ENCODE data around the gene ZBTB11.
A peak's percentile ranks its signal among the peaks of the same experiment; 100 is the strongest.
"Not testable (repeated sequence)": the region's sequence is repeated elsewhere in the genome, so short reads cannot be mapped to it uniquely, and the experiment has no call there.

Gene ZBTB11, protein sequence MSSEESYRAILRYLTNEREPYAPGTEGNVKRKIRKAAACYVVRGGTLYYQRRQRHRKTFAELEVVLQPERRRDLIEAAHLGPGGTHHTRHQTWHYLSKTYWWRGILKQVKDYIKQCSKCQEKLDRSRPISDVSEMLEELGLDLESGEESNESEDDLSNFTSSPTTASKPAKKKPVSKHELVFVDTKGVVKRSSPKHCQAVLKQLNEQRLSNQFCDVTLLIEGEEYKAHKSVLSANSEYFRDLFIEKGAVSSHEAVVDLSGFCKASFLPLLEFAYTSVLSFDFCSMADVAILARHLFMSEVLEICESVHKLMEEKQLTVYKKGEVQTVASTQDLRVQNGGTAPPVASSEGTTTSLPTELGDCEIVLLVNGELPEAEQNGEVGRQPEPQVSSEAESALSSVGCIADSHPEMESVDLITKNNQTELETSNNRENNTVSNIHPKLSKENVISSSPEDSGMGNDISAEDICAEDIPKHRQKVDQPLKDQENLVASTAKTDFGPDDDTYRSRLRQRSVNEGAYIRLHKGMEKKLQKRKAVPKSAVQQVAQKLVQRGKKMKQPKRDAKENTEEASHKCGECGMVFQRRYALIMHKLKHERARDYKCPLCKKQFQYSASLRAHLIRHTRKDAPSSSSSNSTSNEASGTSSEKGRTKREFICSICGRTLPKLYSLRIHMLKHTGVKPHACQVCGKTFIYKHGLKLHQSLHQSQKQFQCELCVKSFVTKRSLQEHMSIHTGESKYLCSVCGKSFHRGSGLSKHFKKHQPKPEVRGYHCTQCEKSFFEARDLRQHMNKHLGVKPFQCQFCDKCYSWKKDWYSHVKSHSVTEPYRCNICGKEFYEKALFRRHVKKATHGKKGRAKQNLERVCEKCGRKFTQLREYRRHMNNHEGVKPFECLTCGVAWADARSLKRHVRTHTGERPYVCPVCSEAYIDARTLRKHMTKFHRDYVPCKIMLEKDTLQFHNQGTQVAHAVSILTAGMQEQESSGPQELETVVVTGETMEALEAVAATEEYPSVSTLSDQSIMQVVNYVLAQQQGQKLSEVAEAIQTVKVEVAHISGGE

DNA sequence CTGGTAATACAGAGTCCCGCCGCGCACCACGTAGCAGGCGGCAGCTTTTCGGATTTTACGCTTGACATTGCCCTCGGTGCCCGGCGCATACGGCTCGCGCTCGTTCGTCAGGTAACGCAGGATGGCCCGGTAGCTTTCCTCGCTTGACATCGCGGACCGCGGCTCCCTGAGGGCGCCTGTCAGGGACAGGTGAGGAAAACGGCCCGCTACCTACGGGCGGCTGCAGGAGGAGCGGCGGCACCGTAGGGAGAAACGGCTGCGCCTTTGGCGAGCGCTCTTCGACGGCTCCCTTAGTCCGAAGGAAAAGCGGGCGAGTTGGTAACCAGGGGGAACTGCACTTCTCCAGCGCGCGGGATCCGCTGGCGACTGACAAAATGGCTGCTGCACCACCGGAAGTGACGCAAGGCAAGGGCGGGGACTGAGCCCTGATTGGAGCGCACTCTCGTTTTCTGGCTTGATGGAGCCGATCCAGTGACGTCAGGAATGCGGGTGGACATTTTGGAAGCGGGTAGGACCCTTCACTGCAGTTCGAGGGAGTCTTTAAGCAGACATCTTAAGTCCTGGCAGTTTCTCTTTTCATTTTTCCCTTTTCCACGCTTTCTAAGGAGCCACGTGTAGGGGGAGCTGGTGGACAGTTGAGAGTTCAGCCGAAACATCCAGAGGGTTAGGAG is at the start of gene ZBTB11:
Gene ZBTB11 (minus strand): TSS at position 368 of the 671 bp plus-strand sequence. CDS start 218 bp downstream, at position 150.
- DNase-seq (ENCODE audit: low spot score) = peak; percentile 100

DNA sequence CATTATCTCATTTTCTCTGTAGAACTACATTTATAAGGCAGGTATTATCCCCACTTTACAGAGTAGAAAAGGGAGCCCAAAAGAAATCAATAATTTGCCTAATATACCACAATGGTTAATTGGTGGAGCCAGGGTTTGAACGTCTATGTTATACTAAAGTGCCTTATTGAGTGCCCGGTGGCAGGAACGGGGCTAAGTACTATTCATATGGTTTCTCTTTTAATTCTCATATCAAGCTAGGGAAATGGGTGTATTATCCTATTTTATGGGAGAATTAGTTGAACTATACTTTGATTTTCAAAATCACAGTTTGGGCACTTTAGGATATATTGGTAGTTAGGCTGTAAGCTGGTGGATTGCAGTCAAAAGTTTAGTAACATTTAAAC is 49.0 kb upstream of the ZBTB11 start:
- peak; percentile 43 for DNase-seq (ENCODE audit: low spot score)

DNA sequence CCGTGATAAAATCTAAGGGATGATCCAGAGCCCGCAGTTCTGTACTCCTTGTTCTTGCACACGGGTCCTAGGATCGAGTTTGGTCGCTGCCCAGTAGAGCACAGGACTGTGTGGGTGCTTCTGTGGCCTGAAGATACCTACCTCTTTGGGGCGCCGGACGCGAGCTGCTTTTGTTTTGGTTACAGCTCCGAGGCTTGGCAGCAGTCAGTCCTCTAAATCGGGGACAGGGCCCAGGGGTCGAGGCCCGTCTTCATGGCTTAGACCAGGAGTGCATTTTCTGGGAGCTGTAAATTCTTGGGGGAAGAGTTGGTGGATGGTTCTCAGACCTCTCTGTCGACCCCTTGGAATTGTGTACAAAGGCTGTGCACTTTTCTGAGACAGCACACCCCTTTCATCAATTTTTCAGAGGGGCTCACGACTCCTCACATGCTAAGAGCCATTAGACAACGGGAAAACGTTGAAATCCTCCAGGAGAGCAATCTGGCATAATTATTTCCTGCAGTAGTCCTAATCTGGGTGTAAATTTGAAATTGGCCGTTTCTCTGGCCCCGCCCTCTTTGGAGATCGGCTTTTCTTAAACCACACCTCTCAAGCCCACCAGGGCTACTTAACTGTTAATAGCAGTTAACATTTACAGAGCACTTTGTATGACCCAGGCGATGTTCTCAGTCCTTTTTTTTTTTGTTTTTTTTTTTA is 48.4 kb upstream of the ZBTB11 start:
- peak; percentile 42 for DNase-seq (ENCODE audit: low spot score)

DNA sequence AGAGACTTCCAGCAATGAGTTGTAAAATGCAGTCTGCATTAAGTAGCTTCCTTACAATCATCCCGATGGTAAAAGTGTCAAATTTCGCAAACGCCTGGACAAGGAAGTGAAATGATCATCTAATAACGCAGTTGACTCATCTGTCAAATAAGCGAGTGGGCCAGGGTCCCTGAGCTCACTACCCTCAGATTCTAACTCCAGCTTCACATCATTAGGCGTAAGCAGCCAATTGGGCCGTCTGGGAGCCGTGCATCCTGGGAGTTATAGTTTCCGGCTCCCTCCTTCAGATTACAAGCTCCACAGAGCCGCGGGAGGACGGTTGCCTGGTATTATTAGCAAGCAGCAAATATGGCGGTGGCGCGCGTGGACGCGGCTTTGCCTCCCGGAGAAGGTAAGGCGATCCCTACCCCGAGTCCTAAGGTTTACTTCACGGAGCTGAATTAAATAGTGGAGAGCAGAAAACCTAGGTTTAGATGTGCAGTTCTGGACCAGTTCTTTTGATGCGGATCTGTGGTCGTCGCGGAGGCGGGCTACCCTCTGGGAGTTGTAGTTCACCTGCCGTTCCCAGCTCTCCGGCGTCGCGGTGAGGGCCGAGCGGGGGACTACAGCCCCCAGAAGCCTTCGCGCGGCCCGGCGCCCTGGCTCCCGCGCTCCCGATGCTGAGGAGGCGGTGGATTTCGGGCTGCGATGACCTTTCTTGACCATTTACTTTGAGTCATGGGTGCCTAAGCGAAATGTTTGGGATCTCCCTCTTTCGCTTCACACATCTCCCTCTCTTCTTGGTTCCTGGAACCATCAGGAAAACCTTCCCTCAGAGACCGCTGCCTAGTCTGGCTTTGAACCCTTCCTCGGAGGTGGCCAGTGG is 47.6 kb upstream of the ZBTB11 start, which contains the start of gene CEP97:
Gene CEP97 (plus strand): TSS at position 286 of the 865 bp plus-strand sequence. CDS start 63 bp downstream, at position 349.
- DNase-seq (ENCODE audit: low spot score) = peak; percentile 96

DNA sequence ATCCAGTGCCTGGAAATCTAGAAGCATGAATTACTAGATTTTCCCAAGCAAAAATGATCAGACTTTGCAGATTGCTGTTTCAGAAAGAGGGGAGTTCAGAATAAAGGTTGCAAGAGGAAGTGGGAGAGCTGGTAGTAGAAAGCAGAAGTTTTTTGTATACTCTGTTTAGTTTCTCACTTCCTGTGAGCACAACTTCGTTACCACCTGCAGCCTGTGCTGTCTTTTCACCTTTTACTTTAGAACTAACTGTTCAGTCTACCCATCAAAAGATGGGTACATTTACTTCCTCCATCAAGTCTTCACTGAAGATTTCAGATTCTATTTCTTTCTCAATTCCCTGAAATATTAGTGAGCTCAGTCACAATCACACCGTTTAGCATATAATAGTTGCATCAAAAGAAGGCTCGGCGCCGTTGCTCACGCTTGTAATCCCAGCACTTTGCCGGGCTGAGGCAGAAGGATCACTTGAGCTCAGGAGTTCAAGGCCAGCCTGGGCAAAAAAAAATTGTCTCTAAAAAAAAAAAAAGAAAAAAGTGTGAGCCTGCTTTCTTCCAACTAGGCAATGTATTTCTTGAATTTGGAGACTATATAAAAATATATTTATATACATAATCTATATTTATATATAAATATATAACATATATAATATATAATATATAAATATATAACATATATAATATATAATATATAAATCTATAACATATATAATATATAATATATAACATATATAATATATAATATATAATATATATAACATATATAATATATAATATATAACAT is 45.7 kb upstream of the ZBTB11 start:
- no peak for DNase-seq (ENCODE audit: low spot score)

DNA sequence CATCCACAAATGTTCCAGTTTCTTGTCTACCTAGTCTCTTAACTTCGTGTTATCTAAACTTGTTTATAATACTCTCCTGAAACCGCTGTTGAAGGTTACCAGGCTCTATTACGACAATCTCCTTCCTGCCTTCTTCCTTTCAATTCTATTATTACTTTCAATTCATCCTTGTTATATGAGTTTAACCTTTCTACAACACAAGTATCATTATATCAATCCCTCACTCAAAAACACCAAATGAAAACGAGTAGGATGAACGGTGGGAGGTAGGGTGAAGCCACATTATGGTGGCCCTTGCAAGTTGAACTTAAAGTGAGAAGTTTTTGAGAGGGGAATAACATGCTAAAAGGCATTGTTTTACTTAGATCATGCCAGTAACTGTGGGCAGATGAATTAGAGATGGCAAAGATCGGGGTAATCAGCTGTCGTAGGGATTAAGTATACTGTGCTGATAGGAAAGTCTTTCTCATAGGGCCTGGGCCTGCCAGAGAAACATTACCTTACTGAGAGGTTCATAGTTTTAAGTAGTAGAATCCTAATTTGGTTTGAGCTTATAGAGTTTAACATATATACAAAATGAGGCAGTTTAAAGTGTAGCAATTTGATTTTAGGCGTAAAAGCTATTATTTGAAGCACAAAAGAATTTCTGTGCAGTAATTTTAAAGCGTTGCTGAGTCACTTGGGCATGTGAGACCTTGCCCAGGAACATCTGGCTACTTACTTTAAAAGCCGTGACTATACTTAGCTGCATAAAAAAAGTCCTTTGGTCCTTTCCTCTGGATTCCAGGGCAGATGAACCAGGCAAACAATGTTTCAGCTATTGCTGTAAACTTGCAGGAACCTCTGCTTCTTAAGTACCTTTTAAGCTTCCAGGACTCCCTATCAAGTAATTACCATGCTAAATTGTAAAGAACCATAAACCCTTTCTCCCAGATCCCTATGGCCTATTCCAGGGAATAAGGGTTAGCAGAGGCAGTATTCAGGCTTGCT is 44.2 kb upstream of the ZBTB11 start:
- DNase-seq (ENCODE audit: low spot score) = no peak

DNA sequence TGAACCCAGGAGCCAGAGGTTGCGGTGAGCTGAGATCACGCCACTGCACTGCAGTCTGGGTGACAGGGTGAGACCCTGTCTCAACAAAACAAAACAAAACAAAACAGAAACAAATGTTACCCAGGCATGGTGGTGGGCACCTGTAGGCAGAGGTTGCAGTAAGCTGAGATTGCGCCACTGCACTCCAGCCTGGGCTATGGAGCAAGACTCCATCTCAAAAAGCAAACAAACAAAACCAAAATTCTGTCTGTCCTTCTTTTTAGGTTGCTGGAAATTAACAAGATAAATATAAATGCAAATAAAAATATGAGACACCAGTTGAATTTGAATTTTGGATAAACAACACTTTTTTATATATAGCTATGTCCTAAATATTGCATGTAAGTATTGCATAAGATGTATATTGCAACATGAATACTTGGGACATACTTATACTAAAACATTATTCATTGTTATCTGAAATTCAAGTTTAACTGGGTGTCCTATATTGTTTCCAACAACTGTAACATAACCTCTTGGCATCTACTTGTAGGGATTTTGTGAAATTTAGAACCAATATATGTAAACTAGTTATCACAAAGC is 42.8 kb upstream of the ZBTB11 start:
- no peak for DNase-seq (ENCODE audit: low spot score)

DNA sequence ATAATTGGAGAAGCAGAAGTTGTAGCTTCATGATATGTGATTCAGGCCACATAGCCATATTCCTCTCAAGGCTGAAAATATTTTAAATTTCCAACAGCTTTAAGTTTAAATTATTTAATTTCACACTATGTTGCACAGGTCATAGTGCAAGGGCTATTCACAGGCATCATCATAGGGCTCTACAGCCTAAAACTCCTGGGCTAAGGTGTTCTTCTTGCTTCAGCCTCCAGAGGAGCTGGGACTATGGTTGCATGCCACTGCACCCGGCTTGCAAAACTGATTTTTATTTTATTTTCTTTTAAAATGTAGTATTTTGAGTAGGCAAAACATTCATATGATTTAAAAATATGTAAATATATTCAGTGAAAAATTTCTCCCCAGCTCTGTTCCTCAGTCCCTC is 41.5 kb upstream of the ZBTB11 start:
- DNase-seq (ENCODE audit: low spot score) = no peak

DNA sequence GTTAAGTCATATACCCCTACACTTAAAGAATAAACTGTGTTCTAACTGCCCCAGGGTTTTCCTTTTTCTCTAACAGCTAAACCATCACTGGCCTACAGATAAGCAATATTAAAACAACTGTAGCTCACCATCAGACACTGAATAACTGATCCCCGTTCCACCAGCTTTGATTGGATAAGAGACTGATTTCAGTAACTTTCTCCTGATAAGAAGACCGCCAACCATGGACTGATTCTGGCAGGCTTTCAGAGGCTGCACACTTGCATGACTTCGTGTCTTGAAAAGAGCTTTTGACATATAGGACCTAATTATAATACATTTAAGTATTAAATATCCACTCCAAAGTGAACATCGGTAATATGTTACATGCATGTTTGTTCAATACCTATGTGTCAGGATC is 32.2 kb upstream of the ZBTB11 start:
- no peak for DNase-seq (ENCODE audit: low spot score)

DNA sequence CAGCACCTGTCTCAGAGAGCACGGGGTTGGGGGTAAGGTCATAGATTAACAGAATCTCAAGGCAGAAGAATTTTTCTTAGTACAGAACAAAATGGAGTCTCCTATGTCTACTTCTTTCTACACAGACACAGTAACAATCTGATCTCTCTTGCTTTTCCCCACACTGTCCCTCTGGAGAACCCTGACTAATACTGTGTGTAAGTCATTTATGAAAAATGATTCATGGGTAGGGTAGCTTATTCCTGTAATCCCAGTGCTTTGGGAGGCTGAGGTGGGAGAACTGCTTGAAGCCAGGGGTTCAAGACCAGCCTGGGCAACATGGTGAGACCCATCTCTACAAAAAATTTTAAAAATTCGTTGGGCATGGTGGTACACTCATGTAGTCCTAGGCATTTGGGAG is 27.7 kb upstream of the ZBTB11 start:
- DNase-seq (ENCODE audit: low spot score) = not testable (repeated sequence)

DNA sequence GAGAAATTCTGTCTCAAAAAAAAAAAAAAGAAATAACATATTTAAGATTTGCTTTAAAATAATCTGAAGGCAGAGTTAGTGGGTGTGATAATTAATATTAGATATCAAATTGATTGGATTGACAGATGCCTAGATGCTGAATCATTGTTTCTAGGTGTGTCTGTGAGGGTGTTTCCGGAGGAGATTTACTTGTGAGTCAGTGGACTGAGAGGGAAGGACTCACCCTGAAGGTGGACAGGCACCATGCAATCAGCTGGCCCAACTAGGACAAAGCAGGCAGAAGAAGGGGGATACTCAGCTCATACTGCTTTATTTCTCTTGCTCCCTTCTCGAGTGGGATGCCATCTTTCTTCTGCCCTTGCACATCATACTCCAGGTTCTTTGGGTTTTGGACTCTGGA is 26.2 kb upstream of the ZBTB11 start:
- DNase-seq (ENCODE audit: low spot score) = no peak

DNA sequence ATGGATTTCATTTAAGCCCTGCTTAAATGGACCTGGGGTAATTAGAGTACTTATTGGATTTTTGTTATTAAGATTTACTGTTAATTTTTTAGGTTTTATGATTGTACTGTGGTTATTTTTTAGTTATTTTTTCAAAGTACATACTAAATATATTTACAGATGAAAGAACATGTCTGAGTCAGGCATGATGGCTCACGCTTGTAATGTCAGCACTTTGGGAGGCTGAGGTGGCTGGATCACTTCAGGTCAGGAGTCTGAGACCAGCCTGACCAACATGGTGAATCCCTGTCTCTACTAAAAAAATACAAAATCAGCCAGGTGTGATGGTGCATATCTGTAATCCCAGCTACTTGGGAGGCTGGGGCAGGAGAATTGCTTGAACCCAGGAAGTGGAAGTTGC is 25.8 kb upstream of the ZBTB11 start:
- no peak for DNase-seq (ENCODE audit: low spot score)

DNA sequence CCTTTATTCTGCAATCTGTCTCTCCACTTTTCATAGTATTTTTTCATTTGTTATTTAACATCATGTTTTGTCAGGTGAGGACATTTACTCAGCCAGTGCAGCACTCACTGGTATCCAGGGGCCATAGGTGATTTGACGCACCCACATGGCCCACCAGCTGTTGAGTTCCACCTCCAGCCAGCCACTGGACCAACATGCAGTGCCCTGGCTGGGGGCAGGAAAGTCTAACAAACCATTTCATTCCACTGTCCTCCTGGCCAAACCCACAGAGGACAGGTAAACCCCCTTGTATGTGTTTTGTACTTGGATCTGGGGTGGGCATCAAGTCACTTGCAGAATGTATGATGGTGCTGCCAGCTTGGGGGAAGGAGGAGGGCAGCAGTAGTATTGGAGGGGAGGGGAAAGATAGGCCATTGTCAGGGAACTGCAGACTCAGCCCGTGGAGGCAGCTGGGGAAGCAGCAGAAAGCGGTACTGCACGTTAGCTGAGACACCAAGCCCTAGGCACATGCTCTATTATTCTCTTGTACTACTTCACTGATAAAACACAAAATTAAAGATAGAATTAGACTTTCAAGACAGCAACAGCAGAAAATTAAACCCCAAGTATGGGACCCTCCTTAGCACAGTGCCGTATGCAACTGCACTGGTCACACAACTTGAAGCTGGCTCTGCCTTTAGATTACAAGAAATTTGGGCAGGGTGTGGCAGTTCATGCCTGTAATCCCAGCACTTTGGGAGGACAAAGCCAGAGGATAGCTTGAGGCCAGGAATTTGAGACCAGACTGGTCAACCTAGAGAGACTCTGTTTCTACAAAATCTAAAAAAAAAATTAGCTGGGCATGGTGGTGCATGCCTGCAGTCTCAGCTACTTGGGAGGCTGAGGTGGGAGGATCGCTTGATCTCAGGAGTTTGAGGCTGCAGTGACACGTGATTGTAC is 25.0 kb upstream of the ZBTB11 start:
- no peak for DNase-seq (ENCODE audit: low spot score)

DNA sequence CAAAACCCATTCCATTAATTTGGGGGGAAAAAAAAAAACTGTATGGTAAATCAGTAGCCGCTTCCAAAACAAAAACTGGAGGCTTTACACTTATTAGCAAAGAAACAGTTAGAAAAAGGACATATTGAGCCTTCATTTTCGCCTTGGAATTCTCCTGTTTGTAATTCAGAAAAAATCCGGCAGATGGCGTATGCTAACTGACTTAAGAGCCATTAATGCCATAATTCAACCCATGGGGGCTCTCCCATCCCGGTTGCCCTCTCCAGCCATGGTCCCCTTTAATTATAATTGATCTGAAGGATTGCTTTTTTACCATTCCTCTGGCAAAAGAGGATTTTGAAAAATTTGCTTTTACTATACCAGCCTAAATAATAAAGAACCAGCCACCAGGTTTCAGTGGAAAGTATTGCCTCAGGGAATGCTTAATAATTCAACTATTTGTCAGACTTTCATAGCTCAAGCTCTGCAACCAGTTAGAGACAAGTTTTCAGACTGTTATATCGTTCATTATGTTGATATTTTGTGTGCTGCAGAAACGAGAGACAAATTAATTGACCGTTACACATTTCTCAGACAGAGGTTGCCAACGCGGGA is 18.9 kb upstream of the ZBTB11 start:
- DNase-seq (ENCODE audit: low spot score) = peak; percentile 74

DNA sequence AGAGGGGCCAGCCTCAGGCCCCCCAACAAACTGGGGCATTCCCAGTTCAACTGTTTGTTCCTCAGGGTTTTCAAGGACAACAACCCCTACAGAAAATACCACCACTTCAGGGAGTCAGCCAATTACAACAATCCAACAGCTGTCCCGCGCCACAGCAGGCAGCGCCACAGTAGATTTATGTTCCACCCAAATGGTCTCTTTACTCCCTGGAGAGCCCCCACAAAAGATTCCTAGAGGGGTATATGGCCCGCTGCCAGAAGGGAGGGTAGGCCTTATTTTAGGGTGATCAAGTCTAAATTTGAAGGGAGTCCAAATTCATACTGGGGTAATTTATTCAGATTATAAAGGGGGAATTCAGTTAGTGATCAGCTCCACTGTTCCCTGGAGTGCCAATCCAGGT is 17.9 kb upstream of the ZBTB11 start:
- DNase-seq (ENCODE audit: low spot score) = not testable (repeated sequence)

DNA sequence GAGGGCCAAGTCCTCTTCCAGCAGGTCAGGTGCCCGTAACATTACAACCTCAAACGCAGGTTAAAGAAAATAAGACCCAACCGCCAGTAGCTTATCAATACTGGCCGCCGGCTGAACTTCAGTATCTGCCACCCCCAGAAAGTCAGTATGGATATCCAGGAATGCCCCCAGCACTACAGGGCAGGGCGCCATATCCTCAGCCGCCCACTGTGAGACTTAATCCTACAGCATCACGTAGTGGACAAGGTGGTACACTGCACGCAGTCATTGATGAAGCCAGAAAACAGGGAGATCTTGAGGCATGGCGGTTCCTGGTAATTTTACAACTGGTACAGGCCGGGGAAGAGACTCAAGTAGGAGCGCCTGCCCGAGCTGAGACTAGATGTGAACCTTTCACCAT is 16.6 kb upstream of the ZBTB11 start:
- peak; percentile 16 for DNase-seq (ENCODE audit: low spot score)

All from globus pallidus (tissue), 1 donor.